ENCODE measurements around the gene CREB5.

- TF ChIP-seq POLR2AphosphoS5 (IDR thresholded peaks at IDR 0.05) = peak in 1 of 2 donors; percentile 17
- TF ChIP-seq, protein P1, sequence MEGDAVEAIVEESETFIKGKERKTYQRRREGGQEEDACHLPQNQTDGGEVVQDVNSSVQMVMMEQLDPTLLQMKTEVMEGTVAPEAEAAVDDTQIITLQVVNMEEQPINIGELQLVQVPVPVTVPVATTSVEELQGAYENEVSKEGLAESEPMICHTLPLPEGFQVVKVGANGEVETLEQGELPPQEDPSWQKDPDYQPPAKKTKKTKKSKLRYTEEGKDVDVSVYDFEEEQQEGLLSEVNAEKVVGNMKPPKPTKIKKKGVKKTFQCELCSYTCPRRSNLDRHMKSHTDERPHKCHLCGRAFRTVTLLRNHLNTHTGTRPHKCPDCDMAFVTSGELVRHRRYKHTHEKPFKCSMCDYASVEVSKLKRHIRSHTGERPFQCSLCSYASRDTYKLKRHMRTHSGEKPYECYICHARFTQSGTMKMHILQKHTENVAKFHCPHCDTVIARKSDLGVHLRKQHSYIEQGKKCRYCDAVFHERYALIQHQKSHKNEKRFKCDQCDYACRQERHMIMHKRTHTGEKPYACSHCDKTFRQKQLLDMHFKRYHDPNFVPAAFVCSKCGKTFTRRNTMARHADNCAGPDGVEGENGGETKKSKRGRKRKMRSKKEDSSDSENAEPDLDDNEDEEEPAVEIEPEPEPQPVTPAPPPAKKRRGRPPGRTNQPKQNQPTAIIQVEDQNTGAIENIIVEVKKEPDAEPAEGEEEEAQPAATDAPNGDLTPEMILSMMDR (IDR thresholded peaks at IDR 0.05) = no peak
- no peak for TF ChIP-seq POLR2A (IDR thresholded peaks at IDR 0.05; ENCODE audit: low read depth)
Observed at GRCh38 chr7:28625432-28625831, 213.1 kb downstream of the CREB5 start.

Measured in esophagus muscularis mucosa (tissue), 3 donors.